HepG2 (cell line): ENCODE measurements around the gene LYZL1.

ENCODE experiments used
- KDM1A ChIP-seq: IDR thresholded peaks from 2 replicates; pipeline ENCODE4 v1.6.1; 2016; ENCODE audit warnings: missing compliant biosample characterization
- TF ChIP-seq, protein P1 (sequence below): sonication (generic); formaldehyde crosslinking; IDR thresholded peaks from 2 replicates; pipeline ENCODE4 v1.5.0; 2020; ENCODE audit warnings: mild to moderate bottlenecking, missing genetic modification reagents, moderate library complexity

DNA sequence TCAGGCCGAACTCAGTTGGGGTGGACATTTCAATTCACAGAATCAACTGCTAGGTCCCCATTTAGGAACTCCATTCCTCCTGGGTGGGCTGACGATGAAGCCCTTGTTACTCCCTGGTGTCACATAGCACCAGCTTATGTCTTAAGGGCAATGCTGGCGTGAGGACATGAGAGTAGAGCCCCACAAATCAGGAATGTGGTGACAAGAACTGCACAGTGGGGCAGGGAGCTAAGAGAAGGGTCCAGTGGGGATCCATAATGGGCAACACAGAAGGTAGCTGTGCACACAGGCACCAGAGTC lies 57.0 kb downstream of the LYZL1 start:
- no peak for TF ChIP-seq KDM1A
- TF ChIP-seq, protein P1, sequence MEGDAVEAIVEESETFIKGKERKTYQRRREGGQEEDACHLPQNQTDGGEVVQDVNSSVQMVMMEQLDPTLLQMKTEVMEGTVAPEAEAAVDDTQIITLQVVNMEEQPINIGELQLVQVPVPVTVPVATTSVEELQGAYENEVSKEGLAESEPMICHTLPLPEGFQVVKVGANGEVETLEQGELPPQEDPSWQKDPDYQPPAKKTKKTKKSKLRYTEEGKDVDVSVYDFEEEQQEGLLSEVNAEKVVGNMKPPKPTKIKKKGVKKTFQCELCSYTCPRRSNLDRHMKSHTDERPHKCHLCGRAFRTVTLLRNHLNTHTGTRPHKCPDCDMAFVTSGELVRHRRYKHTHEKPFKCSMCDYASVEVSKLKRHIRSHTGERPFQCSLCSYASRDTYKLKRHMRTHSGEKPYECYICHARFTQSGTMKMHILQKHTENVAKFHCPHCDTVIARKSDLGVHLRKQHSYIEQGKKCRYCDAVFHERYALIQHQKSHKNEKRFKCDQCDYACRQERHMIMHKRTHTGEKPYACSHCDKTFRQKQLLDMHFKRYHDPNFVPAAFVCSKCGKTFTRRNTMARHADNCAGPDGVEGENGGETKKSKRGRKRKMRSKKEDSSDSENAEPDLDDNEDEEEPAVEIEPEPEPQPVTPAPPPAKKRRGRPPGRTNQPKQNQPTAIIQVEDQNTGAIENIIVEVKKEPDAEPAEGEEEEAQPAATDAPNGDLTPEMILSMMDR (CRISPR knock-in tag) = no peak
